GM18505 (cell line): ENCODE results near the gene BMI1.
A peak's percentile ranks its signal among the peaks of the same experiment; 100 is the strongest.

Experiments
- ATAC-seq: cut with Tn5 transposase; IDR thresholded peaks from one replicate; pipeline ENCODE4 v1.9.1; 2021; ENCODE audit not compliant: unreplicated experiment
- POLR2A ChIP-seq: IDR thresholded peaks from 4 replicates; pipeline ENCODE4 v1.6.1; 2011; ENCODE audit warnings: borderline replicate concordance; ENCODE audit not compliant: insufficient read depth, insufficient read length; ENCODE audit errors: extremely low read depth

Gene BMI1

GRCh38 chr10:22323538-22324305 lies 2.8 kb downstream of the BMI1 start:
- no peak for TF ChIP-seq POLR2A
- no peak for ATAC-seq

DNA sequence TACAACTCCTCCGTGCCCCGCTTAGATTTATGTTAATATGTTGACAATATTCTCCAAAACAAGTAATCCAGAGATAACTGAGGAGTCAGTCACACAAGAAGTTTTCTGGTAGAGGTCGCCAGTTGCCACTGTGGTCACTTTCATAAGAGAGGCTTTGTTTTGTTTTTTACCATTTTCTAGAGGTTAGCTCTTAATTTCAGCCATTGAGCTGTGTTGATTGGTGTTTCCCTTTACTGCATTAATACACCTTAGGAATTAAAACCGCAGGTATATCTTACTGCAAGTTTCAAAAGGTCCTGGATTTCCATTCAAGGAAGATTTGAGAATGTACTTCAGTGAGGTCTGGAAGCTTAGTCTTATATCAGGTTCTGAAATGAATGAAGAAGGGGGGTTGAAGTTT lies 3.5 kb downstream of the BMI1 start:
- no peak for TF ChIP-seq POLR2A
- no peak for ATAC-seq

- no peak for ATAC-seq
- TF ChIP-seq POLR2A, result no peak
Observed at GRCh38 chr10:22324893-22325271, 4.0 kb downstream of the BMI1 start.

GRCh38 chr10:22325272-22326144 lies 4.6 kb downstream of the BMI1 start:
- no peak for TF ChIP-seq POLR2A
- ATAC-seq, result peak; percentile 58

- no peak for ATAC-seq
- TF ChIP-seq POLR2A, result no peak
Observed at GRCh38 chr10:22326145-22326702, 5.3 kb downstream of the BMI1 start.

DNA sequence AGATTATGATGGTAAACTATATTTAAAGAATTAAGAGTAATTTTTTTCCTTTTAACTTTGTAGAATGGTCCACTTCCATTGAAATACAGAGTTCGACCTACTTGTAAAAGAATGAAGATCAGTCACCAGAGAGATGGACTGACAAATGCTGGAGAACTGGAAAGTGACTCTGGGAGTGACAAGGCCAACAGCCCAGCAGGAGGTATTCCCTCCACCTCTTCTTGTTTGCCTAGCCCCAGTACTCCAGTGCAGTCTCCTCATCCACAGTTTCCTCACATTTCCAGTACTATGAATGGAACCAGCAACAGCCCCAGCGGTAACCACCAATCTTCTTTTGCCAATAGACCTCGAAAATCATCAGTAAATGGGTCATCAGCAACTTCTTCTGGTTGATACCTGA lies 8.3 kb downstream of the BMI1 start:
- no peak for ATAC-seq
- TF ChIP-seq POLR2A, result no peak

DNA sequence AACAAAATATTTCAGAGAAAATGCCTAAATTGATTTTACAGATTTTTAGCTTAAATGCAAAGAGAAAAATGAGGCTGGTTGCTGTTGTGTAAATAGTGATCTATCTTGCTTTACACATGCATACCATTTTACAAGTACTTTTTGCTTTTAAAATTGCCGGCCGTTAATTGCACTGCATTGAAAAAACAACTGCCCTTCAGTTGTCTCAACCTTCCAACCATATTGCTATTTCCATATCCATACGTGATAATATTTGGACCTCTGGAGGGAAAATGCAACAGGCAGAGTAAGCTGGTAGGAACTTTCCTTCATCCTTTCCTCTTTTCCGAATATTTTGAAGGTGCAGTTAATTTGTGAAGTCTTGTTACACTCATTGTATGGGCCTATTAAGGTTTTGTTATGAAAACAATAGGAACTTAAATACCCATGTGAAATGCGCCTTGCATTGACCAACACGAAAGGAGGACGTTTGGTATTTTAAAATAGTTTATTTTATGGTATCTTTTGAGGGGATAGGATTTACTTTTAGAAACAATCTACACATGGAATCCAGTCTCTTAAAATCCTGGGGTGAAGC lies 11.3 kb downstream of the BMI1 start:
- TF ChIP-seq POLR2A, result no peak
- no peak for ATAC-seq

DNA sequence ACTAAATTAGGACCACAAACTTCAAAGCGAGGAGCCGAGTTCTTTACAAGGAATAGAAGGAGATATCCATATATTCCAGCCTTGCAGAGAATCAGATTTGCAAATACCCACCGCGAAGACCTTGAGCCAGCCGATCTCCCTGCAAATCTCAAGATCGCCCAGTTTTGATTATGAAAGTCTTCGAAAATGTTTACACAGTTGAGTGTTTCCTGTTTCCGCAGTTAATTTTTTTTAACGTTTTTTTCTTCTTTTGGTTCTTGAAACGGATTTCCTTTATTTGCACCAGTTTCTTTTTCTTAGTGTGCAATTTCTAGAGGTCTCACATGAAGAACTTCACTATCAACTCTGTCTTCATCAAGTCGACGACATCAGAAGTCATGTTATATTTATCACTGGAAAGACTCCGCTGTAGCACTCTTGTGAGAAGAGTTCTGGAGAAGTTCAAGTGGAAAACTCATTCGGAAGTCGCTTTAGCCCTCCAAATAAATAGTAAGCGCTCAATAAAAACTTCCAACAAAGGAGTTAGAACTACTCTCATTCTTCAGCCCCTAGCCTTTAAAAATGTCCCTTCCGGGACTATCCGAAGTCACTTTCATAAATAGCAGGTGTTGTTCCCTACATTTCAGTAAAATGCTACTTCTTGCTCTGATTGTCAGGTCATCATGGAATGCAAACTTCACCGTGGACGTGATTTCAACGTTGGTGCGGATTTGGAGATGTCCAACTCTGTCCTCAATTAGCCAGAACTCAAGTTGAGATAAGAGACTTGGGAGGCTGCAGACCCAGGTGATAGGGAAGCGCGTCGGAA lies 12.5 kb downstream of the BMI1 start:
- ATAC-seq, result no peak
- no peak for TF ChIP-seq POLR2A

- no peak for TF ChIP-seq POLR2A
- no peak for ATAC-seq
Observed at GRCh38 chr10:22333975-22334282, 13.0 kb downstream of the BMI1 start.

- ATAC-seq, result no peak
- no peak for TF ChIP-seq POLR2A
Observed at GRCh38 chr10:22334414-22335172, 13.7 kb downstream of the BMI1 start.

DNA sequence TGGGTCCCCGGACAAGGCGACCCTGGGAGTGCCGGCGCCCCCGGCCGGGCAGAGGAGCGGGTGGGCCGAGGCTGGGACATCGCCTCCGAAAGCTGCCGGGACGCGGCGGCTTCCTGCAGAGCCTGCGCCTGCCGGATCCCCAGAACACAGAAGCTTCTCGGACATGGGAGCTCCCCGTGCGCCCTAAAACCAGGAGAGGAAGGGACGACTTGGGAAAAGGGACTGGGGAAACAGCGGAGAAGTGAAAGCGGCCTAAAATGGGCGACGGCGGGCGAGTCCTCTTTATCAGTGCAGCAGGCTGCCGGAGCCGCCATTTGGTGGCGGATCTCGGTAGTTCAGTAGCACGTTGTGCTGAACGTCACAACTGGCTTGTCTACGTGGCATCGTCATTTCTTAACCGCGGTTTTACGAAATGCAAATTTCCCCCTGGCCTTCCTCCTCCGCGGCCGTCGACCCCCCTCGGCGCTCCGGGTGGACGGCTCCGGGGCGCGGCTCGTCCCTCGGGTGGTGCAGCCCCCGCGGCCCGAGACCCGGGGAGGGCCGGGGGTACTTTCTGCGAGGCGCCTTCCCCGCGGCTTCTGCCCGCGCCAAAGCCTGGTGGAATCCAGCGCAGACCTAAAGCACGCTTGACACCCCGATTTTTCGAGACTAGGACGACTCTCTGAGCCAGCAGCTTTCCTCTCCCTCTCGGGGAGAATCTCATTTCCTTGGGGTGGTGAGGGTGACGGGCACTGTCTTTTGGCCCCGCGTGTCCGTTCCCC lies 14.5 kb downstream of the BMI1 start:
- TF ChIP-seq POLR2A, result peak; percentile 67
- peak; percentile 51 for ATAC-seq

GRCh38 chr10:22338185-22338900 lies 17.4 kb downstream of the BMI1 start:
- ATAC-seq, result no peak
- TF ChIP-seq POLR2A, result no peak

- TF ChIP-seq POLR2A, result no peak
- ATAC-seq, result no peak
Observed at GRCh38 chr10:22338931-22339330, 18.0 kb downstream of the BMI1 start.
